ENCODE results near the gene ASAP2. TPM values are rescaled to one million over a fixed set of nuclear protein-coding genes. Genes with fewer than 3 reads are reported as not detected.

The ASAP2 gene
- total RNA-seq, 1 donor from 2014 or later, result 49.6 TPM

- DNase-seq, result no peak
- H3K27ac Mint-ChIP-seq (ENCODE audit: unreplicated experiment), result no peak overlapping the region
- TF ChIP-seq CTCF (IDR thresholded peaks at IDR 0.05; ENCODE audit: partially characterized antibody, unreplicated experiment), result no peak
- H3K9me3 Mint-ChIP-seq (ENCODE audit: unreplicated experiment), result no peaks in the 10 kb centered on the region
- H3K4me1 Mint-ChIP-seq (ENCODE audit: low read depth, unreplicated experiment), result peaks cover 7% of the 10 kb centered on the region
- no peak overlapping the region for H3K4me3 Mint-ChIP-seq (ENCODE audit: unreplicated experiment)
- no peaks in the 10 kb centered on the region for H3K36me3 Mint-ChIP-seq (ENCODE audit: unreplicated experiment)
- peaks cover 6% of the 10 kb centered on the region for H3K27me3 Mint-ChIP-seq (ENCODE audit: unreplicated experiment)
These were observed 158.9 kb downstream of the ASAP2 start for GRCh38 chr2:9365498-9366019.

- no peaks in the 10 kb centered on the region for H3K9me3 Mint-ChIP-seq (ENCODE audit: unreplicated experiment)
- DNase-seq, result no peak
These were observed 159.4 kb downstream of the ASAP2 start for GRCh38 chr2:9366026-9366425.

GRCh38 chr2:9370746-9371145 is 164.1 kb downstream of the ASAP2 start:
- H3K27ac Mint-ChIP-seq (ENCODE audit: unreplicated experiment), result no peak overlapping the region
- H3K4me1 Mint-ChIP-seq (ENCODE audit: low read depth, unreplicated experiment), result peaks cover 4% of the 10 kb centered on the region
- H3K27me3 Mint-ChIP-seq (ENCODE audit: unreplicated experiment), result peaks cover 5% of the 10 kb centered on the region
- no peaks in the 10 kb centered on the region for H3K9me3 Mint-ChIP-seq (ENCODE audit: unreplicated experiment)
- DNase-seq, result no peak
- no peak for TF ChIP-seq CTCF (IDR thresholded peaks at IDR 0.05; ENCODE audit: partially characterized antibody, unreplicated experiment)
- H3K4me3 Mint-ChIP-seq (ENCODE audit: unreplicated experiment), result no peak overlapping the region
- no peaks in the 10 kb centered on the region for H3K36me3 Mint-ChIP-seq (ENCODE audit: unreplicated experiment)

More at GRCh38 chr2:9366026-9366425, 159.4 kb downstream of the ASAP2 start:
- no peak for TF ChIP-seq CTCF (IDR thresholded peaks at IDR 0.05; ENCODE audit: partially characterized antibody, unreplicated experiment)
- Mint-ChIP-seq H3K27ac (ENCODE audit: unreplicated experiment) (no peak overlapping the region), H3K4me3 (ENCODE audit: unreplicated experiment) (no peak overlapping the region), H3K36me3 (ENCODE audit: unreplicated experiment) (no peaks in the 10 kb centered on the region), H3K4me1 (ENCODE audit: low read depth, unreplicated experiment) (peaks cover 7% of the 10 kb centered on the region), H3K27me3 (ENCODE audit: unreplicated experiment) (peaks cover 6% of the 10 kb centered on the region)

GRCh38 chr2:9373047-9373446 is 166.4 kb downstream of the ASAP2 start:
- Mint-ChIP-seq H3K27me3 (ENCODE audit: unreplicated experiment) (no peaks in the 10 kb centered on the region), H3K4me1 (ENCODE audit: low read depth, unreplicated experiment) (no peaks in the 10 kb centered on the region), H3K27ac (ENCODE audit: unreplicated experiment) (no peak overlapping the region), H3K9me3 (ENCODE audit: unreplicated experiment) (peaks cover 2% of the 10 kb centered on the region), H3K36me3 (ENCODE audit: unreplicated experiment) (no peaks in the 10 kb centered on the region), H3K4me3 (ENCODE audit: unreplicated experiment) (no peak overlapping the region)
- TF ChIP-seq CTCF (IDR thresholded peaks at IDR 0.05; ENCODE audit: partially characterized antibody, unreplicated experiment), result no peak
- DNase-seq, result no peak

GRCh38 chr2:9373476-9373875 is 166.9 kb downstream of the ASAP2 start:
- H3K9me3 Mint-ChIP-seq (ENCODE audit: unreplicated experiment), result peaks cover 2% of the 10 kb centered on the region
- H3K4me1 Mint-ChIP-seq (ENCODE audit: low read depth, unreplicated experiment), result no peaks in the 10 kb centered on the region
- H3K27me3 Mint-ChIP-seq (ENCODE audit: unreplicated experiment), result peaks cover 2% of the 10 kb centered on the region
- no peak overlapping the region for H3K4me3 Mint-ChIP-seq (ENCODE audit: unreplicated experiment)
- no peak for TF ChIP-seq CTCF (IDR thresholded peaks at IDR 0.05; ENCODE audit: partially characterized antibody, unreplicated experiment)
- no peak overlapping the region for H3K27ac Mint-ChIP-seq (ENCODE audit: unreplicated experiment)
- DNase-seq, result no peak
- H3K36me3 Mint-ChIP-seq (ENCODE audit: unreplicated experiment), result no peaks in the 10 kb centered on the region
